ENCODE measurements around the gene FSIP2. TPM values are rescaled to one million over a fixed set of nuclear protein-coding genes. Genes with fewer than 3 reads are reported as not detected.

FSIP2 gene, protein sequence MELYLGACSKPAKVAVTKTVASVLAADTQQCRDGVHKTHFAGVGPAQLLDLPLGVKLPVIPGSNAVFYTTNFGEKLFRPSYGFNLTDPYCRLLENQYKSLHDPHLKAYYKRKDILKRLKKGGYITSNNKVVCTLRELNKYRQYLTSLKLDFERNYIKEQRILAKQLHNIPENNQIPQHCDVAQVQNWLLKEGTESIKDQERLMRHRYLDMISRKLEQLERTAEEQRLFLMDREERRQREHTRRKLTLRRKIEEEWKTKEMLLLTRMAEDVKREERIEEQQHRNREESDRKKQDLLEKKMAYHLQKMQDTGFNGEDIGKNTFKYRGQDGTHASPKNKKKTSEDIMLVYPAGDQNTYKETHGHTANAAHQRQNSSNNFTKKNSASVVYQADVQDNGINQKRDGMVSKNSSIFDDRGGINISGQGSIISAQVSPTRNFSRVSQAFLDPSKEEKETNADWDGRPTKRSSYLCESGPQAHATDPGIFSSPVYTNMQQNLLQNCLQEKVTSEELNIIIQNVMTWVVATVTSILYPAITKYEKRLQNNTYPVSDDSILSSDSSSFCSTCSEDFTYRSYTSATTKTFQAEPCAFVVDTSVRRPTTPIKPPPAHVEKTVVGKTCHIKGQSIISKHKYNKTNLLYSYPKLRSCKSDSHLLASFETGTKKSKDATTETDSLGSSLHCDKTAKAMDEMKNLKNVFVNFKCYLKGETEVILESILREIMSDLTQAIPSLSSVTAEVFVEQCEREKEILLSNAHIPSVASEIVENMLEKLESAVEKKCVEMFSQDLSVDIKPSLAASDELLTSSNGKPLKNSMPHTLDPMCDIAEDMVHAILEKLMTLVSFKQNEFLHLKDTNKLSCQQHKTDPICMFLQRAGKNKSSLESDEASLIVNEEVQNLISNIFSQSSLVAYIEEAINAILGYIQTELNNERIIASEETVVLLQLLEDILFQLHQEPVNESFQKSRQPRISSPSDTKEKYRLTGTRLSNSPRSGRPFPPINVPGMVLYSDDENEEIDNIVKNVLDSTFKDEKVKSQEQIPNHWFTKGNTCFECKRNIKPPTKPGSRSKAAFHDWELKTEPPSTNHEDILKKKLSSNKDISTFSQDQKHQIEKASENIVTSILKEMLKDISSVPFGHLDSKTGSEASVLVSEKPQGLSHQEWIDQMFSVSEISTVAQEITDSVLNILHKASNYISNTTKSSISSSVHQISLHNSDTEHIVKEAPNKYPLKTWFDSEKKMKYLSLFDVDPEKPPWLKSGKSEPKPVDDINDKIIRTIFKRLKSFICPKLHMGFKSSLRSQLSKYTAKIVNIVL (N-terminal part only)
- 0.05 TPM for total RNA-seq

GRCh38 chr2:185738679-185739472 is at the start of gene FSIP2:
Gene FSIP2, plus strand, starts transcription at chr2:185738804. Its CDS starts 91 bp downstream, at chr2:185738895.
- ATAC-seq (peak; percentile 99), DNase-seq (ENCODE audit: low spot score) (peak; percentile 71)

DNA sequence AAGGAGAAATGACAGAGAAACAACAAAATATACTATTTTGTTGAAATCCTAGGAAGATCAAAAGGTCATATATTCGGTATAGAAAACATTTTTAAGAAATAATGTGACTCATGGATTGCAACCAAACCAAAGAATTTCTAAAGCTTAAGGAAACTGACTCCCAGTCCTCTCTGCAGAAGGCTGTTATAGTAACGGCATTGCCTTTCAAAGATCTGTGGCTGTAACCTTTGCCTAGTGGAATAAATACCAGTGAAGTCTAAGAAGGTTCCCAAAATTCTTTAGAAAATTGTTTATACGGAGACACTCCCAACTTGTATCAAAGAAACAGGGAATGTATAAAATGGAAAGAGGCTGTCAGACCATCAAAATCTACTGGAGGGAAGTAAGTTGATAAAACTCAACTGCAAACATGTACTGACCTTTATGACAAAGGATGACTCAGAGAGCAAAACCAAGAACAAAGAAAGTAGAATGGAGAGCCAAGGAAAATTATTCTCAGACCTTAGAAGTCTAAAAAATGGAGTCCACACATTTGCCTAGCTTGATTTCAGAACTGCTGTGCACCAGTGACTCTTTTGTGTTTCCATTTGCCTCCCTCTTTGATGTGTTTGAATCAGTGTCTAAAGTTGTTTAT is 48.6 kb upstream of the FSIP2 start:
- DNase-seq (ENCODE audit: low spot score), result no peak
- ATAC-seq, result no peak

DNA sequence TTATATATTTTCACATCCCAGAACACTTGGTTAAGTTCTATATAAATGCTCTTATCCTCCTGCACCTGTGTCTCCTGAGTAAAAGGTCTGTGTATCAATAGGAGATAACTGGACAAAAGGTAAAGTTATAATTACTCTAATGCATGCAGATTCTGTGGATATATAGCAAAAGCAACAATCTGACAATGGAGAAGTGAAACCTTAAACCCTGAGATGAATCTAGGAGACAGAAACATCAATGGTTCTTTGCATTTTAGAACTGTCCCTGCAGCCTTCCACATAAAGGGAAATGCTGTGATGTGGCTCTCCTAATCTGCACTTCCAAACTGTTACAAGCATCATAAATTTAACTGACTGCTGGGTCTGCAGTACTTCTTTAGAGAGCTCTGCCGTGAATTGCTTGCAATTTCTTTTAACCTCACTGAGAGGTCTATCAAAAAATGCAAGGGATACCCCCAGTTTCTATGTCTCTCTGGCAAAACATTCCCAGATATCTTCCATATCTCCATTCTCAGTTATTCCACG is 42.8 kb upstream of the FSIP2 start:
- ATAC-seq (no peak), DNase-seq (ENCODE audit: low spot score) (no peak)

GRCh38 chr2:185700883-185701282 is 37.7 kb upstream of the FSIP2 start:
- ATAC-seq, result no peak

GRCh38 chr2:185734658-185735057 is 3.9 kb upstream of the FSIP2 start:
- no peak for DNase-seq (ENCODE audit: low spot score)
- ATAC-seq, result no peak

More at GRCh38 chr2:185700883-185701282, 37.7 kb upstream of the FSIP2 start:
- no peak for DNase-seq (ENCODE audit: low spot score)

DNA sequence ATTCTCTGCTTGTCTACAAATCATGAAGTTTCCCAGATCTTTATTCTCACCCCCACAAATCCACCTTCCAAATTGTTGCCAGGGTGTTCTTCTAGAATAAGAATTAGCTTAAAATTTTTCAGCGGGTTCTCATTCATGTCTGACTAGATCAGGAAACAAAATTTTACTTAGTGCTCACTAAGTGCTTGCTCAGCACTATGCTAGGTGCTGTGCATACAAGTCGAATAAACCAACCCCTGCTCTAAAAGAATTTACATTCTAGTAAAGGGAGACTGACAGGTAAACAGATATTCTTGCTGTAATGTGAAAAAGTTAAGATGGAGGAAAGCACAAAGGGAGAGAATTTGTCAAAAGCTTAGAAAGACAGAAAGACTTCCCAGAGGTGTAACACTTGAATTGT is 2.4 kb upstream of the FSIP2 start:
- DNase-seq (ENCODE audit: low spot score), result no peak
- no peak for ATAC-seq

DNA sequence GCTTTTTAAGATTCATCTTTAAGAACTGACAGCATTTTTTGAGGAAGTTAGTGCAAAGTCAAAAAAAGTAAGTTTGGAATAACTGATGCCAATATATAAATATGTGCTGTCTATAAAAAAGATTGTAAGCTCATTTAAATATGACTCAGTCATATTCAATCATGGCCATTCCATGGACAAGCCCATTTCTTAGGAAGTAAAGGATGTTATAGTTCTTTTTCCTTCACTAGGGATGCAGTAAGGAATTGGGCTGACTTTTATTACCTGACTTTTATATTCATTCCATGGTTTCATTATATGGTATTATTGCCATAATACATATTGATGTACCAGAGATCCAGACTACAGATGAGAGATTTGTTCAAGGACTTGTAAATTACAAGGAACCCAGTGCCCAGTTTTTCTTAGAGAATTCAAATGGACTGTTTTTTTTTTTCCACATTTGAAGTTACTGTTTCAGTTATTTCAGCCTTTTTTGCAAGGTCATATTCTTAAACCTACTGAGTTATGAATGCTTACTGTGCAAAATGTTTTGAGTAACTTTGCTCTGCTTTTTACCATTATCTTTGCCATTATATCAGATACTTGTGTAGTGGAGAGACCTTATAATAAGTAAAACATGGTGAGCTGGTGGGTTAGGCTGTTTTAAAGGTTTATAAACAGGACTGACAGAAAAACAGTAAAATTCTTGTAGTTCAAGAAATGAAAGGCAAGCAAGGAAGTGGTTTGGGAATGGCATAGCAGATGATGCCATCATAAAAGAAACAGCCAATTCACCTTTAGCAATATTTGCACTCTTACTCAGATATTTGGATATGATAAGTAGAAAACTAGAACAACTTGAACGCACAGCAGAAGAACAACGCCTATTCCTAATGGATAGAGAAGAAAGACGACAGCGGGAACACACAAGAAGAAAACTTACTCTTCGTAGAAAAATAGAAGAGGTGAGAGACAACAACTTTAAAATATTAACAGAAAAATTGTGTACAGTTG is 7.6 kb downstream of the FSIP2 start:
- ATAC-seq (no peak), DNase-seq (ENCODE audit: low spot score) (no peak)

DNA sequence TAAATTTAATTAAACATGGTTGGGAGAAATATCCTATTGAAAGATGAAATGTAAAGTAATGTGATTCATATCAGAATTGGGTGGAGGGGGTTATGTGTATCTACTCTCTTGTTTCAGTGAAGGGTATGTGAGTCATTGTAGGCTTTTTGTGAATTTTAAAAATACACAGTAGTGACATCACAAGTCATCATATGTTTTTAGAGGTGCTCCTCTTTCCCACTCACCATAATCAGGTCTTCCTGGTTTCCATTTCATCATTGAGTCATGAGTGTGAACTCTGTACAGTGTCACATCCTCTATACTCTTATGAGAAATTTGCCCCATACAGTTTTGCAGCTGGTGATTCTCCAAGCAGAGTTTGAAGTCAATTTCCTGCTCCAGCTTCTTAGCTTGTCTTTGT is 18.8 kb downstream of the FSIP2 start:
- no peak for DNase-seq (ENCODE audit: low spot score)
- no peak for ATAC-seq

DNA sequence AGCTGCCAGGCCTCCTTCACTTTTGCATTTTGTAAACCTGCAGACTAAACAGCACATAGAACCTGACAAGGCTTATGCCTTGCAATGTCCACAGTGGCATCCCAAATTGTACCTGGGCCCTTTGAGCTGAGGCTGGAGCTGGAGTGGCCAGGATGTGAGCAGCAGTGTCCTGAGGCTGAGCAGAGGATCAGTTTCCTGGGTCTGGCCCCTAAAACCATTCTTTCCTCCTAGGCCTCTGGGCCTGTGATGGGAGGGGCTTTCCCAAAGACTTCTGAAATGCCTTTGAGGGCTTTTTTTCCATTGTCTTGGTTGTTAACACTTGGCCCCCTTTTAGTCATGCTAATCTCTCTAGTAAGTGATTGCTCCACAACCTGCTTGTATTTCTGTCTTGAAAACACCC is 32.8 kb downstream of the FSIP2 start:
- DNase-seq (ENCODE audit: low spot score) (no peak), ATAC-seq (no peak)

DNA sequence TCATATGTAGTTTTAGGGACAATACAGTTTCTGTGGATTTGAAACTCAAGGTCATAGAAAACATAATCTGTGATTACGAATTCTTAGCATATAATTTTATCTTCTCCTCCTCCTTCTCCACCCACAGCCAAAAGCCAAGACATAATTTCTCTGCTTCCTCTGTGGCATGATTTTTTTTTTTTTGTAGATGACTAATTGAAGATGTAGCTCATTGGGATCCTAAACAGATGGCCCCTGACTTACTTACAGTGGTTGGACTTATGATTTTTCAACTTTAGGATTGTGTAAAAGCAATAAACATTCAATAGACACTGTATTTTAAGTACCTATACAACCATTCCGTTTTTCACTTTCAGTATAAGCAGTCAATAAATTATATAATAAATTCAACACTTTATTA is 42.3 kb downstream of the FSIP2 start:
- DNase-seq (ENCODE audit: low spot score) (no peak), ATAC-seq (no peak)

- ATAC-seq, result peak; percentile 26
- DNase-seq (ENCODE audit: low spot score), result no peak
Observed at GRCh38 chr2:185782223-185782769, 43.7 kb downstream of the FSIP2 start.

- no peak for DNase-seq (ENCODE audit: low spot score)
- no peak for ATAC-seq
Observed at GRCh38 chr2:185785156-185785555, 46.6 kb downstream of the FSIP2 start.

DNA sequence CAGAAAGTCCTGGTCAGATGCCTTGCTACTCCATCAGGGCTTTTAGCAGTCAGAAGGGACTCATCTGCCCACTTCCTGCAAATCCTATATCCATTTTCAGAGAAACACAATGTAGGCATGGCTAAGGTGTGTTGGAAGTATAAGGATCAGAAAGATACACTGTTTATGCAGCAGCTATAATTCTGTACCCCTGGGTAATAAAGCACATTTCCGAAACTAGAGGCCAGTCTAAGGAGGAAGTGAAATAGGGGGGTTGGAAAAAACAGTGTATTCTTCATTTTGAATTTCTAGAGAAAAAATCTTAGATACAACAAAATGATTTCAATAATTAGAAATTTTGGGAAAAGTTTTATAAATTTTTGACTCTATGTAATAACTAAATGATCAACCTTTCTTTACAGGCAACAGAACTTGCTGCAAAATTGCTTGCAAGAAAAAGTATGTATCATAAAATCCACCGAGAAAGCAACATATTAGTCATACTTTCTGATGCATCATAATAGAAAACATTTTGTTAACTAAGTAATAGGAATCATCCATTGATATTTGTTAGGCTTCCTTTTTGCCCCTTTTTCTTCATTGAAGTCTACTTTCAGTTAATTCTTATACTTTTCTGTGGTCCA is 47.4 kb downstream of the FSIP2 start:
- DNase-seq (ENCODE audit: low spot score) (no peak), ATAC-seq (no peak)

GRCh38 chr2:185787227-185788145 is 48.9 kb downstream of the FSIP2 start:
- ATAC-seq (no peak), DNase-seq (ENCODE audit: low spot score) (no peak)

DNA sequence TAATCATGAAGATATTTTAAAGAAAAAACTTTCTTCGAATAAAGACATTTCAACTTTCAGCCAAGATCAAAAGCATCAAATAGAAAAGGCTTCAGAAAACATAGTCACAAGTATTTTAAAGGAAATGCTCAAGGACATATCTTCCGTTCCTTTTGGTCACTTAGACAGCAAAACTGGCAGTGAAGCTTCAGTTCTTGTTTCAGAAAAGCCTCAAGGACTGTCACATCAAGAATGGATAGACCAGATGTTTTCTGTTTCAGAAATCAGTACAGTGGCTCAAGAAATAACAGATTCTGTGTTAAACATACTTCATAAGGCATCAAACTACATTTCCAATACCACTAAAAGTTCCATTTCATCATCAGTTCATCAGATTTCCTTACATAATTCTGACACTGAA is 51.8 kb downstream of the FSIP2 start:
- ATAC-seq (no peak), DNase-seq (ENCODE audit: low spot score) (no peak)

DNA sequence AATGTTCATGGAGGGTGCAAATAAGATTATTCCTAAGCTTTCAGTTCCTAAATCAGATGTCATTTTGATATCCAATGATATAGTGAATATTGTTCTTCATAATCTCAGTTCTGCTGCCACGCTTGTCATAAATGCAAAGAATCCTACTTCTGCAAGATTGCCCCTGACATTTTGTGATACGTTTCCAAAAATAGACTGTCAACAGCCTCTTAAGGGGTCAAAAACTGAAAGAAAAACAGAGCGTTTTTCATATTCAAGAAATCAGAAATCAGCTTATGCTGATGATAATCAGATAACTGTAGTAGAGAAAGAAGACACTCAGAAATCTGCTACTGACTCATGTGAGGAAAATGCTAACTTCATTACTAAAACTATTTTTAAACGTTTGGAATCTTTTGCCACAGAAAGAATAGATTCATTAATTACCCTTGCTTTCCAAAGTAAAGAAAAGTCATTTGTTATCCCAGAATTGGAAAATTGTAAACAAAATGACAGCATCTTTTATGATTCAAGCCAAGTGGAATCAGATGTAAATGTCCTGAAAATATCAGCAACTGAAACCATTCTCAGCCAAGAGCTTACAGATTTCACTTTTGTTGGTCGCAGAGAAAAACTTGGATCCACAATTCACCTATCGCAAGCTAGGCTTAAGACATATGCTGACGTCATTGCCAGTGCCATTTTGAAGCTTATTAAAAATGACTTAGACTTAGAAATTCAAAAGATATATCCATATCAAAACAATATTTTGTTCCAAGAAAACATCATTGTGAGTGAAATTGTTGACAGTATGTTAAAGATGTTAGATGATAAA is 55.1 kb downstream of the FSIP2 start:
- ATAC-seq, result no peak
- DNase-seq (ENCODE audit: low spot score), result no peak

All from left lobe of liver (tissue), 2 donors.